Measurements from ENCODE around the gene CTIF.

Gene CTIF

GRCh38 chr18:48780201-48780912 is 241.5 kb downstream of the CTIF start:
- no peak overlapping the region for H3K27ac Mint-ChIP-seq
- no peaks in the 10 kb centered on the region for H3K9me3 Mint-ChIP-seq
- no peak overlapping the region for H3K4me3 Mint-ChIP-seq
- H3K4me1 Mint-ChIP-seq: peaks cover 6% of the 10 kb centered on the region
- H3K27me3 Mint-ChIP-seq: no peaks in the 10 kb centered on the region
- H3K36me3 Mint-ChIP-seq: no peaks in the 10 kb centered on the region

DNA sequence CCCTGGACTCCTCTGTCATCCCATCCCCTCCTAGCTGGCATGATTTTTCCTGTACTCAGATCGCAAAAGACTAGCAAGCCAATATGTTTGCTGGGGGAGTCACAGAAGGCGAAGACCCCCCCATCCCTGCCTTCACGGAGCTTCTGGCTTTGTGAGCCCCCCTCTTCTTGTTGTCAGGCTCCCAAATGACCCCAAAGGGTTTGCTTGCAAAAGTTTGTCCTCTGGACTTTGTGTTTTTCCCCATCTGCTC is 242.0 kb downstream of the CTIF start:
- Mint-ChIP-seq H3K4me3 (no peak overlapping the region), H3K27me3 (no peaks in the 10 kb centered on the region), H3K27ac (no peak overlapping the region), H3K9me3 (no peaks in the 10 kb centered on the region), H3K36me3 (no peaks in the 10 kb centered on the region), H3K4me1 (peaks cover 6% of the 10 kb centered on the region)

GRCh38 chr18:48781163-48781987 is 242.5 kb downstream of the CTIF start:
- H3K36me3 Mint-ChIP-seq: no peaks in the 10 kb centered on the region
- no peaks in the 10 kb centered on the region for H3K27me3 Mint-ChIP-seq
- H3K4me3 Mint-ChIP-seq: no peak overlapping the region
- no peaks in the 10 kb centered on the region for H3K9me3 Mint-ChIP-seq
- H3K4me1 Mint-ChIP-seq: peaks cover 6% of the 10 kb centered on the region
- H3K27ac Mint-ChIP-seq: no peak overlapping the region

DNA sequence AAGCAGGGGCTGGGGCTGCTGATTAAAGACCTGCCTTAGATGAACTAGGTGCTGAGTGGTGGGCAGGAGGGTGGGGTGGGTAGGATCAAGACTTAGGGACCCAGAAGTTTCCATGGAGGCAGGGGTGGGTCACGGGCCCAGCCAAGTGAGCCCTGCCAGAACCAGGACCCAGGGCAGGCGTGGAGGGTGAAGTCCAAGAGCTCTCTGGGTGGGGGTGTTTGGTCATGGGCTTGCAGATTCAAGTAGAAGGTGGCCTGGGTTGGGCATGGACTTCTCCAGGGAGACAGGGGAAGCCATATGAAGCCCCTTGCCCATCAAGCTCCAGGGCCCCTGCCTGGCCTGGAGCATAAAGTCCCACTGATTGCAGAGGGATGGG is 243.1 kb downstream of the CTIF start:
- Mint-ChIP-seq H3K27me3 (no peaks in the 10 kb centered on the region), H3K4me3 (no peak overlapping the region), H3K36me3 (no peaks in the 10 kb centered on the region), H3K27ac (no peak overlapping the region), H3K9me3 (no peaks in the 10 kb centered on the region), H3K4me1 (peaks cover 6% of the 10 kb centered on the region)

- Mint-ChIP-seq H3K27me3 (no peaks in the 10 kb centered on the region), H3K27ac (no peak overlapping the region), H3K4me3 (no peak overlapping the region), H3K9me3 (no peaks in the 10 kb centered on the region), H3K36me3 (no peaks in the 10 kb centered on the region), H3K4me1 (peaks cover 6% of the 10 kb centered on the region)
Observed at GRCh38 chr18:48782381-48782861, 243.6 kb downstream of the CTIF start.

- Mint-ChIP-seq H3K27ac (no peak overlapping the region), H3K36me3 (no peaks in the 10 kb centered on the region), H3K9me3 (no peaks in the 10 kb centered on the region), H3K4me3 (no peak overlapping the region), H3K4me1 (peaks cover 6% of the 10 kb centered on the region), H3K27me3 (no peaks in the 10 kb centered on the region)
Observed at GRCh38 chr18:48783616-48784520, 245.0 kb downstream of the CTIF start.

GRCh38 chr18:48784656-48785055 is 245.8 kb downstream of the CTIF start:
- Mint-ChIP-seq H3K27me3 (no peaks in the 10 kb centered on the region), H3K4me3 (no peak overlapping the region), H3K9me3 (no peaks in the 10 kb centered on the region), H3K36me3 (no peaks in the 10 kb centered on the region), H3K4me1 (peaks cover 6% of the 10 kb centered on the region), H3K27ac (no peak overlapping the region)

DNA sequence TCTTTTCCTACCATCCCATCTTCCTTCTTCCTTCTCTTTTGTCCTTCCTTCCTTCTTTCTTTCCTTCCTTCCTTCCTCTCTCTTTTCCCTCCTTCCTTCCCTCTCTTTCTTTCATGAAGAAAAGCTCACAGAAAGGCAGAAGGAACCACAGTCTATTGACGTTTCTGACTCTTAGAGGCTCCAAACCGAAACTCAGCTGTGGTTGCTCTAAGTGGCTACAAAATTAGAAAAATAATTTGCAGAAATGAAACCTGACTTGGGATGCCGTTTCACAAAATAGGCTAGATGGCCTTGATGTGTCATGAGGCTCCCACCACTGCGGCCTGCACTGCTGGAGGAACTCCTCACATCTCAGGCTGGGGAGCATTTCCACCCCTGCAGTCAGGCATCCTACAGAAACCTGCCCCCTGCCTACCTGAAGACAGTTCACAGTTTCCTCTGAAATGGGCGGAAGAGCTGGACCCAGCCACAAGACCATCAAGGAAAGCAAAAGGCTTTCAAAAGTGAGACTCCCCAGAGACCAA is 246.3 kb downstream of the CTIF start:
- H3K27me3 Mint-ChIP-seq: no peaks in the 10 kb centered on the region
- no peaks in the 10 kb centered on the region for H3K36me3 Mint-ChIP-seq
- H3K9me3 Mint-ChIP-seq: no peaks in the 10 kb centered on the region
- no peak overlapping the region for H3K27ac Mint-ChIP-seq
- H3K4me1 Mint-ChIP-seq: peaks cover 6% of the 10 kb centered on the region
- H3K4me3 Mint-ChIP-seq: no peak overlapping the region

DNA sequence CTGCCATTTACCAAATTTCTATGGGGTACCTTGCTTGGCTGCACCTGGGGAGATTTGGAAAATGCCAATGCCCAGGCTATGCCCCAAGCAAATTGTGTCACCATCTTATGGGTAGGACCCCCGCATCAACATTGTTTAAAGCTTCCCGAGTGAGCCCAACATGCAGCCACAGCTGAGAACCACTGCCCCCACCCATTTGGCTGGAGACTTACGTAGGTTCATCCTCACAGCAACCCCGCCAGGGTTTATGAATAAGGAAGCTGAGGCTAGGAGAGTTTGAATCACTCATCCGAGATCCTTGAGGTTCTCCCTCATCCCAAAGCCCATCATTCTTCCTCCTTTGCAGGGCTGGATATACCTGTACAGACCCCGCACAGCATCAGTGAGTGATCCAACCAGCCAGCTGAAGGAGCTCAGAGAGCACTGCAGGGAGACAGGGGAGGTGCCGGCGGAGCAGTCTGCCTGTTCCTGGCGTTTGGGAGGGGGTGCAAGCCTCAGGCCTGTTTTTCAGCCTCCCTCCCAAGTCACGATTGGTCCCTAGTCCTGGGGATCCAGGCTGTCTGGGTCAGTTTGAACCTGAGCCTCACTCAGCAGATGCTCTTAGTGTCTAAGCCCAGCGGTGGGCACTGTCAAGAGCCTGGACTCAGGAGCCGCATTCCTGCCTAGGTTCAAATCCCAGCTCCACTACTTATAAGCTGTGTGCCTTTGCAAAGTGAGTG is 247.1 kb downstream of the CTIF start:
- Mint-ChIP-seq H3K4me1 (peaks cover 6% of the 10 kb centered on the region), H3K27me3 (no peaks in the 10 kb centered on the region), H3K27ac (no peak overlapping the region), H3K36me3 (no peaks in the 10 kb centered on the region), H3K9me3 (no peaks in the 10 kb centered on the region), H3K4me3 (no peak overlapping the region)

DNA sequence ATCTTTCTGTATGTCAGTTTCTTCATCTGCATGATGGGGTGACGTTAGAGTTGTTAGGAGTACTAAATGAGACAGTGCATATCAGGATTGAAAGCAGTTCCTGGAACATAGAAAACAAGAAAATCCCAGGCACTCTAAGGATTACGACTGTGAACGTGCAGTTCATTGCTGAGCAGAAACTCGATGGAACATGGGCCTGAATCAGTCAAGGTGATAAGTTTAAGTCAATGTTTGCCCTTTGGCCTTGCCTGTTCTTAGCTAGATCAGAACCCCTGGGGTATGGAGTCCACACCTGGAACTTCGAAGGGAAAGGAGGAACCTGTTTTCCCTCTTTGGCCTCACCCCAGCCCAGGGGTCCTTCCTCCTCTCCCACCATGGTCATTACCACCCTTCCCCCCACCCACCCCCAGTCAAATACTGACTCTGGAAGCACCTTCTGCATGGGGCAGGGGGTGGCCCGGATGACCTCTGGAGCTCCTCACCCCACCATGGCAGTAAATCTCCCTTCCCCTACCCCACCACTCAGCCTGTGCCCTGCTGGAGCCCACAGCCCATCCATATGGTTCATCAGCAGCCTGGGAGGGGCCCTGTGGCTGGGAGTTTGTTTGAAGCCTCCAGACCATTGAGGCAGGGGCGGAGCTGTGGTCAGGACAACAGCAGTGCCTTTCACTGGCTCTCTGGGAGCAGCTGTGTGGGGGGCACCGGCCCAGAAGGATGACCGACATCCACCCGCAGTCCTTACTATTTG is 247.8 kb downstream of the CTIF start:
- H3K4me1 Mint-ChIP-seq: peaks cover 6% of the 10 kb centered on the region
- H3K27me3 Mint-ChIP-seq: no peaks in the 10 kb centered on the region
- H3K27ac Mint-ChIP-seq: no peak overlapping the region
- H3K4me3 Mint-ChIP-seq: no peak overlapping the region
- no peaks in the 10 kb centered on the region for H3K36me3 Mint-ChIP-seq
- no peaks in the 10 kb centered on the region for H3K9me3 Mint-ChIP-seq

GRCh38 chr18:48787203-48788151 is 248.6 kb downstream of the CTIF start:
- H3K4me1 Mint-ChIP-seq: peaks cover 6% of the 10 kb centered on the region

GRCh38 chr18:48788373-48788772 is 249.5 kb downstream of the CTIF start:
- Mint-ChIP-seq H3K27ac (no peak overlapping the region), H3K9me3 (no peaks in the 10 kb centered on the region), H3K36me3 (no peaks in the 10 kb centered on the region)

More at GRCh38 chr18:48787203-48788151, 248.6 kb downstream of the CTIF start:
- no peaks in the 10 kb centered on the region for H3K9me3 Mint-ChIP-seq
- no peak overlapping the region for H3K4me3 Mint-ChIP-seq
- H3K36me3 Mint-ChIP-seq: no peaks in the 10 kb centered on the region
- H3K27me3 Mint-ChIP-seq: no peaks in the 10 kb centered on the region
- no peak overlapping the region for H3K27ac Mint-ChIP-seq

GRCh38 chr18:48789259-48789812 is 250.5 kb downstream of the CTIF start:
- Mint-ChIP-seq H3K36me3 (no peaks in the 10 kb centered on the region), H3K27ac (no peak overlapping the region), H3K4me1 (peaks cover 6% of the 10 kb centered on the region), H3K9me3 (no peaks in the 10 kb centered on the region), H3K4me3 (no peak overlapping the region), H3K27me3 (no peaks in the 10 kb centered on the region)

More at GRCh38 chr18:48788373-48788772, 249.5 kb downstream of the CTIF start:
- Mint-ChIP-seq H3K27me3 (no peaks in the 10 kb centered on the region), H3K4me3 (no peak overlapping the region), H3K4me1 (peaks cover 6% of the 10 kb centered on the region)

Measured in activated naive CD4-positive, alpha-beta T cell treated with anti-CD3 and anti-CD28 coated beads, Interleukin-2, amount 50 U/mL, for 24 hours (primary cell).